HepG2 (cell line): ENCODE measurements around the gene UMPS. TPM values are rescaled to one million over a fixed set of nuclear protein-coding genes. Genes with fewer than 3 reads are reported as not detected.

Experiments used
- EZH2 ChIP-seq: conservative IDR thresholded peaks from 2 replicates; pipeline ENCODE4 v1.6.1; 2012; ENCODE audit warnings: mild to moderate bottlenecking, low read depth, low read length, moderate library complexity
- HNF1B ChIP-seq: sonication (generic); formaldehyde crosslinking; IDR thresholded peaks from 2 replicates; pipeline ENCODE4 v1.5.1; 2020; ENCODE audit warnings: mild to moderate bottlenecking, moderate library complexity, missing genetic modification reagents
- KDM3A ChIP-seq: IDR thresholded peaks from 2 replicates; pipeline ENCODE4 v1.6.1; 2018; ENCODE audit warnings: low read depth, missing compliant biosample characterization
- MAF1 ChIP-seq: sonication (generic); formaldehyde crosslinking; IDR thresholded peaks from 2 replicates; pipeline ENCODE4 v1.5.0; 2020; ENCODE audit warnings: missing genetic modification reagents, borderline replicate concordance
- MBNL3 ChIP-seq: fragments of 250-450 bp; sonication (Bioruptor Pico); conservative IDR thresholded peaks from 2 replicates; pipeline ENCODE4 v1.8.0; 2022; ENCODE audit warnings: mild to moderate bottlenecking, inconsistent platforms
- RXRA ChIP-seq: sonication (generic); formaldehyde crosslinking; IDR thresholded peaks from 2 replicates; pipeline ENCODE4 v1.5.1; 2020; ENCODE audit warnings: missing genetic modification reagents
- RXRB ChIP-seq: IDR thresholded peaks from 2 replicates; pipeline ENCODE4 v1.6.1; 2016; ENCODE audit warnings: borderline replicate concordance, missing genetic modification reagents, missing compliant biosample characterization
- TBL1XR1 ChIP-seq: fragments of 150-350 bp; IDR thresholded peaks from 2 replicates; pipeline ENCODE4 v1.6.1; 2014; ENCODE audit warnings: borderline replicate concordance, low read length; ENCODE audit not compliant: partially characterized antibody
- TRIM24 ChIP-seq: sonication (generic); formaldehyde crosslinking; IDR thresholded peaks from 2 replicates; pipeline ENCODE4 v1.8.0; 2022; ENCODE audit warnings: mild to moderate bottlenecking, missing genetic modification reagents
- ZBTB33 ChIP-seq: sonication (generic); formaldehyde crosslinking; IDR thresholded peaks from 2 replicates; pipeline ENCODE4 v1.4.0; 2020; ENCODE audit warnings: missing genetic modification reagents
- ZNF18 ChIP-seq: sonication (generic); formaldehyde crosslinking; IDR thresholded peaks from 2 replicates; pipeline ENCODE4 v1.8.0; 2022; ENCODE audit warnings: mild to moderate bottlenecking, missing genetic modification reagents; ENCODE audit not compliant: insufficient replicate concordance
- ZNF382 ChIP-seq: sonication (generic); formaldehyde crosslinking; IDR thresholded peaks from 2 replicates; pipeline ENCODE4 v1.5.0; 2020; ENCODE audit warnings: missing genetic modification reagents, mild to moderate bottlenecking, borderline replicate concordance
- ZNF407 ChIP-seq: sonication (generic); formaldehyde crosslinking; IDR thresholded peaks from one replicate; pipeline ENCODE4 v1.5.1; 2020; ENCODE audit warnings: mild to moderate bottlenecking, missing genetic modification reagents; ENCODE audit errors: not compliant biosample characterization
- ZNF589 ChIP-seq: sonication (generic); formaldehyde crosslinking; conservative IDR thresholded peaks from 2 replicates; pipeline ENCODE4 v1.8.0; 2022; ENCODE audit warnings: mild to moderate bottlenecking, moderate library complexity, missing genetic modification reagents
- ZNF883 ChIP-seq: sonication (generic); formaldehyde crosslinking; IDR thresholded peaks from 2 replicates; pipeline ENCODE4 v1.5.1; 2020; ENCODE audit warnings: mild to moderate bottlenecking, missing genetic modification reagents; ENCODE audit errors: not compliant biosample characterization
- polyA plus RNA-seq, 8 experiments: library from polyadenylated mRNA; depleted of rRNA in 3 of 8; stranded (reverse) in 7 of 8; unstranded in 1 of 8; fragments of >200 nt; fragmentation: Illumina TruSeq in 4 of 8; extraction: Trizol in 4 of 8; gene quantifications; 2 replicates each; pipeline versions ENCODE4 v1.2.1 to v1.2.3, GENCODE V29; 2011 to 2016; ENCODE audit warnings: low read depth in 4 of 8, missing spikeins in 1 of 8, mixed read lengths in 1 of 8; ENCODE audit not compliant: insufficient read depth in 1 of 8
- total RNA-seq, 5 experiments: library from RNA; depleted of rRNA; stranded (reverse); fragments of >200 nt; fragmentation: Illumina TruSeq; extraction: Trizol; gene quantifications; 2 replicates each; pipeline ENCODE4 v1.2.3, GENCODE V29; 2016; ENCODE audit warnings: low read depth in 1 of 5

UMPS gene
- total and polyA plus RNA-seq, 2 of the 13 experiments (the other 11 are each of a cell fraction or from before 2014, with no cell fraction given): 52.7 to 74.2 TPM

- TF ChIP-seq ZBTB33 (CRISPR knock-in tag): peak; percentile 44; the same call in 1 of the 2 replicates
- no peak for TF ChIP-seq ZNF382 (CRISPR knock-in tag)
- no peak for TF ChIP-seq KDM3A
- no peak for TF ChIP-seq TBL1XR1
- peak; percentile 83 for TF ChIP-seq RXRB (CRISPR knock-in tag)
- TF ChIP-seq MAF1 (CRISPR knock-in tag): no peak
- TF ChIP-seq RXRA (CRISPR knock-in tag): peak; percentile 87; the same call in 1 of the 2 replicates
- TF ChIP-seq ZNF407 (CRISPR knock-in tag): no peak
- no peak for TF ChIP-seq ZNF18 (CRISPR knock-in tag)
- TF ChIP-seq ZNF589 (CRISPR knock-in tag): no peak
- TF ChIP-seq EZH2: no peak
- TF ChIP-seq HNF1B (CRISPR knock-in tag): no peak
- TF ChIP-seq MBNL3 (CRISPR knock-in tag): no peak
- TF ChIP-seq TRIM24: no peak
- TF ChIP-seq ZNF883 (CRISPR knock-in tag): no peak
These were observed 50.7 kb downstream of the UMPS start (continued) for GRCh38 chr3:124780761-124781475.
